ENCODE results near the gene TAAR9.

TAAR9 gene, protein sequence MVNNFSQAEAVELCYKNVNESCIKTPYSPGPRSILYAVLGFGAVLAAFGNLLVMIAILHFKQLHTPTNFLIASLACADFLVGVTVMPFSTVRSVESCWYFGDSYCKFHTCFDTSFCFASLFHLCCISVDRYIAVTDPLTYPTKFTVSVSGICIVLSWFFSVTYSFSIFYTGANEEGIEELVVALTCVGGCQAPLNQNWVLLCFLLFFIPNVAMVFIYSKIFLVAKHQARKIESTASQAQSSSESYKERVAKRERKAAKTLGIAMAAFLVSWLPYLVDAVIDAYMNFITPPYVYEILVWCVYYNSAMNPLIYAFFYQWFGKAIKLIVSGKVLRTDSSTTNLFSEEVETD

DNA sequence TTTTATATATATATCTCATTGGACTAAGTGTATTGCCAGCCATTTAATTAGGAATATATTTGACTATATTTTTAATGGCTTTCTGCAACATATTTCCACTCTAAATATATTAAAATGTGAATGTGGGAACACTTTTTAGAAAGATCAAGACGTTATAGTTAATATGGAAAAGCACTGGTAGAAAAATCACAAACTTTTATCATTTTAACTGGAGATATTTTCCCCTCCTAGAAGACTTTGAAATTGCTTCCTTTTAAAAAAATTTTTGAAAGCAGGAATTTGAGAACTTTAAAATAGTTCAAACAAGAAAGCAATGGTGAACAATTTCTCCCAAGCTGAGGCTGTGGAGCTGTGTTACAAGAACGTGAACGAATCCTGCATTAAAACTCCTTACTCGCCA, at the start of gene TAAR9:
Gene TAAR9 (plus strand): TSS at position 301 of the 400 bp plus-strand sequence. CDS start 13 bp downstream, at position 314.
- no peak for DNase-seq

DNA sequence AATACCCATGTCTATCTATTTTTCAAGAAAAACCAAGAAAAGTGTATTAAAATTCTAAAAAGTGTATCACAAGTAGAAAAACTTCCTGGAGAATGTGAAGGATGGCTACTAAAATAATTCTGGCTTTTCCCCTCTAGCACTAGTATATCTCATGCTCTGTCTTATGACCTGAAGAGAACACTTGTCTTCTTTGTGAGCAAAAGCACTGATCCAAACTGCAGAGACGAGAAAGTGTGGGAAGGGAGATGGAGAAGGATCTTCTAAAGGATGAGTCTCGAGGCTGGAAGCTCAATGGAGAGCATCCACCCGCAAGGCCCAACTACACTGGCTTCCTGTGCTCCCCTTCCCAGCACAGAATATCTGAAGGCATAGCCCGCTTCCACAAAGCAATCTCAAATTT, 48.7 kb upstream of the TAAR9 start:
- no peak for DNase-seq

DNA sequence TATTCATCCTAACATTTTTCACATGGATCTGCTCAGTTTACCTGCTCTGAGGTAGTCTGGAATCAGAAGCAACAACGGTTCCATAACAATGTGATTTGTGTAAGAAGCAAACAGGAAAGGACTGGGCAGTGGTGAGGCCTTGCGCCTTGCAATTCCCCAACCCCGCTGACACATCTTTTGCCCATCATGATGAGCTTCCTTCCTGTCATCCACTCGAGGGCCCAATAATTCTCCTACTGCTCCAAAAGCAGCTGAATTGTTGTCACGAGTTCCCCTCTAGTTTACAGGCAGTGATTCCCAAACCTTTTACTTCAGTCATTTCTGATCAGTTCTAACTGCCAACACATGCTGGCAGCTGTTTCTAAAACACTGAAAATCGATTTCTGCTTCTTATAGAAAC, 48.1 kb upstream of the TAAR9 start:
- no peak for DNase-seq

DNA sequence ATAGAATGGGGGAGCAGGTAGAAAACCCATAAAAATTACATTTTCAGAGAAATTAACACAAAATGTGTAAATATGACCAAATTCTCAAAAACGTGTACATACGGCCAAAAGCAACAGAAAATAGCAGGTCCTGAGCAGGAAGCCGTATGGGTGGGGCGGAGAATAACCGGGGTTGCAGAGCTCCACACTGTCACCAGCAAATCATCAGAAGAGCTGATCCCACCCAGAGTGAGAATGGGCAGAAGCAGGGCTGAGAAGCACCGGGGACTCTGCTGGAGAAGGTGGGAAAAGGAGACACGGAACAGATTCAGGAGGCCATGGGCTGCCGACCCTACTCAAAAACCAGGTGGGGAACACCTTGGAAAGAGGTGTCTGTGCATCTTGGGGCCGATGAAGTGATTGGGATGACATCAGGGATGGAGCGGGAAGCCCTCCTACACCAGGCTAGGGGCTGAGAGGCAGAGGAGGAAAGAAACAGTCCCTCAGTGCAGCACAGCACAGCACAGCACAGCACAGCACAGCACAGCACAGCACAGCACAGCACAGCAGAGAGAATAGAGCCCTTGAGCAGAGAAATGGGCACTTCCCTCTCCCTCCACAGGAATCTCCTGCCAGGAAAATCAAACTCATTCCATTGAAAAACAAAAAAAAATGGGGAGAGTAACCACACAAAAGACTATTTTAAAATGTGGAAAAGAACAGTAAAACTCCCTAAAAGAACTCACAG, 47.4 kb upstream of the TAAR9 start:
- no peak for DNase-seq

DNA sequence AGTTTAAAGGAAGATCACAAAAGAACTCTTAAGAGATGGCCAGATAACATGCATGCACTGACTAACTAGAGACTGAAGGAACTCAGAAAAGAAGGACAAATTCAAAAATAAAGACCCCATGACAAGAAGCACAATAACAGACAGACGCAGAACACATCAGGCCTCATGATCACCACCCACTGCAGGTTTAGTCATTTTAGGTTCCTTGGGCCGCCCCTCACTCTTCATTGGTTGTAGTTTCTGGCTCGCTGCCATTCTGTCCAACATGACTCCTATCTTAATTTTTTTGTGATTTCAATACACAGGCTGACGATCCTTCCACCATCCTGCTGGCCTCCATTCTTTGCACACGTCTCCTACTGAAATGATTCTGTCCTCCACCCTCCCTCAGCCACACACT, 46.8 kb upstream of the TAAR9 start:
- no peak for DNase-seq

DNA sequence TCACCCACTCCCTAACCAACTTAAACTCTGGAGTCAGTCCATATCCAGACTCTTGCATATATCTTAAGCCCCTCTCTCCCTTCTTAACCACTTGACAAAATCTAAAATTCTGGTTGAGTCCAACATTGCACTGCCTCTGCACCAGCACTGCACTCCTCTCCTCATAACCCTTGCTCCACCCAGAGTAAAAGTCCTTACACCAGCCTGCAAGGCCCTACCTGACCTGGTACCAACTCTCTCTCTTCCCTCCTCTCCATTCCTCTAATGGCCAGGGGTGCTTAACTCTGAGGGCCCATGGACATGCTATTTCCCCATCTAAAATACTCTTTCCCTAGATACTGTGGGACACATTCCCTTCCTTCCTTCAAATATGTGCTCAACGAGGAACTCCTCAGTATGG, 46.2 kb upstream of the TAAR9 start:
- DNase-seq, result no peak

DNA sequence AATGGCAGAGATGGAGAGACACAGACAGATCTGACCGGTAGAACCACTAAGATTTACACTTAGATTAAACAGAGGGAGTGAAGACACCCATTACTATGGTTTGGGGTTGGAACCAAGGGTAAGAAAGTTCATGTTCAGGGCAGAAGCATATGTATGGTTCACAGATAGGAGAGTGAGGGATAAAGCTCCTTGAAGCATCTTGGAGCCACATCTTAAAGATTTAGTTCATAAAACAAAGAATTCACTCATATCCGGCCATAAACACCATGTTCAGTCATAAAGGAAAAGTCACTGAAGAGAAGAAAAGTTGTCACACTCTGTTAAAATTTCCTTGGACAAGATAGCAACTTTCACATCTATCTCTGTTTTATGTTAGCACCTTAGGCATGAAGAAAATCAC, 43.1 kb upstream of the TAAR9 start:
- no peak for DNase-seq

DNA sequence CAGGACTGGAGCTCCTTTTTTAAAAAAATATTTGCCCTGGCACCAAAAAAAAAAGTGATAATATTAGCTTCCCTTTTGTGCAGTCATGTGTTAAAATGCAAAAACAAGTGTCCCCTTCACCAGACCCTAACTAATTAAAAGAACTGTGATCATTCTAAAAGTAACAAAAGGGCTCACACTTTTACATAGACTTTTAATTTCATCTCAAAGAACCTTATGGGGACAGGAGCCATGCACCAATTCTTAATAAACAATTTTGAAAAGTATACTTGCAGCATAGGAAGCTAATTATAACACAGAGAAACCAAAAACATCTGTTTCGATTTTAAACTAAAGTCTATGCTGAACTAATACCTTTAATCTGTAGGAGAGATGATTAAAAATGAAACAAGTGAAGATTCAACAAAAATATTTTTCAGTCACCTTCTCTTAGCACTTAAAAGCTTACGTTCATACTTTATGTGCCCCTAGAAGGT, 42.4 kb upstream of the TAAR9 start:
- no peak for DNase-seq

DNA sequence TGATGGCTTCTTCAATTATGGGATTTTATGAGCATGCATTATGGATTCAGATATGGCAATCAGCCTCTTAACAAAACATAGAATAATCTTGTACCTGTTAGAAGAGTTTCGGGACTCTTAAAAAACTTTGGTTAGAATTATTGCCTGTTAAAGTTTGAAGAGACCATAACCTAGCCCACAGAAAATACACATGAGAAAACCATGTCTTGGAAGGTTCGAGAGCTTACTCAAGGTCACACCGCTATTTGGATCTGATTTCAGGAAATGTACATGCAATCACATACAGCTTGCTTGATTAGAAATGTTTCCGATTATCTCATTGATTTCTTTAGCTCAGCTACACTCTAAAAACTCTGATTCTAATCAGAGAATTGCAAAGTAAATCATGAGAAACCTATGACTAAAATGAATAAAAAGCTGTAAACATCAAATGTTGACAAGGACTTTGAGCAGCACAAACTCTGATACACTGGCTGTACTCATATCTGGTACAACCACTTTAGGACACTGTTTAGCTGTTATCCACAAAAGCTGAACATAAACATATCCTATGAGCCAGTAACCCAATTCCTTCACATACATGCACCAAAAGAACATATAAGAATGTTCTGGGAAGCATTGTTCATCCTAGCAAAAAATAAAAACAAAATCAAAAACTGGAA, 41.4 kb upstream of the TAAR9 start:
- no peak for DNase-seq

DNA sequence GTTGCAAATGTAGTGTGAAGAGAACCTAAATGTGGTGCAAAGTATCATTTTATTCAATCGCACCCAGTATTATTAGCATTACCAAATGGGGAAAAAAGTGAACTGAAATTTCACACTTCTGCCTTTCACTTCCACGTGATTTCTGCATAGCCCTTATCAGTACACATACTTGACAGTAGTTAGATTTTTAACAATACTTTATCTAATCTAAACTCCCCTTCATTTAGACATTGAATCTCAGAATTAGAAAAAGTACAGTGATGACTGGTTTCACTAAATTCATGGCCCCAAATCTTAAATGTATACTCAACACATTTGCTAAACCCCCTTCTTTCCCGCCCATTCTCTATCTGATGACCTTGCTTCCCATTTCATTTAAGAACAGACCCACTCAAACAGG, 39.4 kb upstream of the TAAR9 start:
- no peak for DNase-seq

DNA sequence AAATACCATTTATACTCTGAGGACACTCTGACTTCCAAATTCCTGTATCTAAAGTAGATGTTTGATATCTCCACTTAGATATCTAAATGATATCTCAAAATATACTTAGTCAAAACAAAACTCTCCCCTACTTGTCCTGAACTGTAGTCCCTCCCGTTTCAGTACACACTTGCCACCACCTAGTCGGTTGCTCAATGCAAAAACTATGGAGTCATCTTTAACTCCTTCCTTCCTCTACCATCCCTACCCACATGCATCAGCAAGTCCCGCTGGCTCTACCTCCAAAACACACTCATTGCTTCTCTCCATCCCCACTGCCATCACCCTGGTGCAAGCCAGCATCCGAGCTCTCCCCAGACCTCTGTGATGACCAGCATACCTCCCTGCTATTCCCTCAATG, 38.3 kb upstream of the TAAR9 start:
- no peak for DNase-seq

DNA sequence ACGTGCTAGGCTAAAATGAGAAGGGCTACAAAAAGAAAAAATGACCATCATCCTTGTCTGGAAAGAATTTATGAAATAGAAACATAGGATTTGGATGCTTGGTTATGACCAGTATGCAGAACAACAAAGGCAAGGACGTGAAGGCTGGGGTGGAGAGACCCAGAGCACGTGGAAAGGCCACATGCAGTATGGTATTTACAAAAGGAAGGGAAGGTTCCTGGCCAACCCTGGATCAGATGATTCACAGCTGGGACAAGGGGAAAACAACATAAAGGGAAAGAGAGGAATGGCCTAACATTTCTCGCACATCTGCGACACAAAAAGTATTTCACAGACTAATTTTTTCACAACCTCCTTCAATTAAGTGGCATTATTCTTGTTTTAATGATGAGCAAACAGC, 33.3 kb upstream of the TAAR9 start:
- no peak for DNase-seq

DNA sequence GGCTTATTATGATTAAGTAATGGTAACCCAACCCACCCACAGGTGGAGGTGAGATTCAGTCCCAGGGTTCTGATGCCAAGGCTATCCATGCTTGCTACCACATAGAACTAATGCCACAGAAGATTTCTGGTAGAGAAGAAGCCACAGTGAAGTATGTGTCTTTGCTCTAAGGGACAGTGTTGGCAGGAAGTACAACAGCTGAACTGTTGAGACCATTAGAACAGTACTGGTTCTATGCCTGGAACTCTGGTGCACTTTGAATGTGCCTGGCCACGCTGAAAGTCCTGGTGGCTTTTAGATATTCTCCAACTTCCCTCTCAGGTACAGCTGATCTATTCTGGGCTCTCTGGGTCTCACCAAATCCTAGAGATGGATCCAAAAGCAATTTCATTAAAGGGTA, 32.9 kb upstream of the TAAR9 start:
- DNase-seq, result no peak

DNA sequence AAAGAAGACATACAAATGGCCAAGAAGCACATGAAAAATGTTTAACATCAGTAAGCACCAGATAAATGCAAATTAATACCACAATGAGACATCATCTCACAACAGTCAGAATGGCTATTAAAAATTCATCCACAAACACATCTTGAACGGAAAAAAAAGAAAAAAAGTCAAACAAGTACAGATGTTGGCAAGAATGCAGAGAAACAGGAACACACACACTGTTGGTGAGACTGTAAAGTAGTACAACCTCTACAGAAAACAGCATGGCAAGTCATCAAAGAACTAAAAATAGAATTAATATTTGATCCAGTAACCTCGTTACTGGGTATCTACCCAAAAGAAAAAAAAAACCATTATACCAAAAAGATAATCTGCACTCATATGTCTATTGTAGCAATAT, 31.6 kb upstream of the TAAR9 start:
- DNase-seq, result no peak

DNA sequence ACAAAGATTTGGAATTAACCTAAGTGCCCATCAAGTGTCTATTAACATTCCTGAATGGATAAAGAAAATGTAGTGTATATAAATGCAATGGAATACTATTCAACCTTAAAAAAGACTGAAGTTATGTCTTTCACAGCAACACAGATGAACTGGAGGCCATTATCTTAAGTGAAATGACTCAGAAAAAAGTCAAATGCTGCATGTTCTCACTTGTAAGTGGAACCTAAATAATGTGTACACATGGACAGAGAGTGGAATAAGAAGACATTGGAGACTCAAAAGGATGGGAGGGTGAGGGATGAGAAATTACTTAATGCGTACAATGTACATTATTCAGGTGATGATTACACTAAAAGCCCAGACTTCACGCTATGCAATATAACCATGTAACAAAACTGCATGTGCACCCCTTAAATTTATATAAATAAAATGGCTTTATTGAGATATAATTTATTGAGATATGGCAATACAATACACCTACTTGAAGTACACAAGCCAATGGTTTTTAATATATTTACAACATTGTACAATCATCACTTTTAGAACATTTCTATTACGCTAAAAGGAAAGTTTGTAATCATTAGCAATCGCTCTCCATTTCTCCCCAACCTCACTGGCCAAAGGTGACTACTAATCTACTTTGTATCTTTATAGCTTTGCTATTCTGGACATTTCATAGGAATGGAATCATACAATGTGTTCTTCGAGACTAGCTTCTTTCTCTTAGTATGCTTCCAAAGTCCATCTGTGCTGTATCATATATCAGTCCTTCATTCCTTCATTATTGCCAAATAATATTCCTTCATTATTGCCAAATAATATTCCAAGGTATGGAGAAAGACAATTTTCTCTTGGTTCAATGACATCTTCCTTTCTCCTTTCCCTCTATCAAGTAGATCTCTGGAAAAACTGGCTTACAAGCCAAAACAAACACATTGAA, 30.9 kb upstream of the TAAR9 start:
- DNase-seq, result no peak

DNA sequence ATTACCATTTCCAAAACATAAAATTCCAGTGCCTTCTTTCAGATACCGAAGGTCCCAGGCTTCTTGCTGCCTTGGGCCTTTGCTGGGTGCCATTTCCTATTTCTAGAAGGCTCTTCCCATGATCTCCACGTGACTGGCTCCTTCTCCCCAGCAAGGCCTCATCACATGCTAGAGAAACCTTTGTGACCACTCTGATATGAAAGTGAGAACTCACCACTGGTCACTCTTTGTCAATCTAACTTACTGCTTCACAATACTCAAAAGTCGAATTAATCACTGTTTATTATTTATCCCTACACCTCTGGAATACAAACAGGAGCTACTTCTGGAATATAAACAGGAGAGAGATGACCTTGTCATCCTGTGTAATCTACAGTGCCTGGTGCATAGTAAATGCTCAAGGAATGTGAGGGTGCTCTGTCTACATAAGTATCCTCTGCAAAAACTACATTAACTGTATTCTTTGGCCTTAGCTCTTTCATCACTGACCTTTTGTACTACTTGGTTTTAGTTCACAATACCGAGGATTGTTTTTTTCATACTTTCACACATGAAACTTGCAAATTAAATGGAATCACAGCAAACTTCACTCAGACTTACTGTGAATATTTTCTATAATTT, 26.8 kb upstream of the TAAR9 start:
- no peak for DNase-seq

DNA sequence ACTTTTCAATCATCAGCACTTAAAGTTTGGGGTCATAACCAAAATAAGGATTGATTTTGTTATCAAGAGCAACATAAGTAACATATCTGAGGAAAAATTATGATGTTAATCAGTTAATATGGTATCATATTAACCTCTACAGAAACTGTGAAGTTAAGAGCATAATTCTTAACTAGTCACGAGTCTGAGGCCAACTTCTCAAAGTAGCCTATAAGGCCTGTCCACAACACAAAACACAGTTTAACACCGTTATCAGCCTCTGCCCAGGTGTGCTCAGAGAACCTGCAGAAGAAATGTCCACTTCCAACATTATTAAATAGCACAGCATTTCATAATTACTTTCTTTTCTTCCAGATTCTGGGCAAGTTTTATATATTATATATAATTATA, 26.3 kb upstream of the TAAR9 start:
- no peak for DNase-seq

DNA sequence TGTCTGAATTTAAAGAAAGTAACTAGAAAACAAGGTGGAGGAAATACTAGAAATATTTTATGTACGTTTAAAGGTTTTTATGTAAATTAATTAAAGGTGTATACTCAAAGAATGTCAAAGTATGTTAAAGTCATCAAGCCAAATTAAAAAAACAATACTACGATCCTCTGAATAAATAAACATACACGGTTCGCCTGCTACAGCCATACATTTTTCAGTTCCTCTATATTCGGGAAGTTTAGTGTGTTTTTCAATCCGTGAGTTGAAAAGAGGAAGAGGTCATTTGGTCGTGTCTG, 25.8 kb upstream of the TAAR9 start:
- no peak for DNase-seq

DNA sequence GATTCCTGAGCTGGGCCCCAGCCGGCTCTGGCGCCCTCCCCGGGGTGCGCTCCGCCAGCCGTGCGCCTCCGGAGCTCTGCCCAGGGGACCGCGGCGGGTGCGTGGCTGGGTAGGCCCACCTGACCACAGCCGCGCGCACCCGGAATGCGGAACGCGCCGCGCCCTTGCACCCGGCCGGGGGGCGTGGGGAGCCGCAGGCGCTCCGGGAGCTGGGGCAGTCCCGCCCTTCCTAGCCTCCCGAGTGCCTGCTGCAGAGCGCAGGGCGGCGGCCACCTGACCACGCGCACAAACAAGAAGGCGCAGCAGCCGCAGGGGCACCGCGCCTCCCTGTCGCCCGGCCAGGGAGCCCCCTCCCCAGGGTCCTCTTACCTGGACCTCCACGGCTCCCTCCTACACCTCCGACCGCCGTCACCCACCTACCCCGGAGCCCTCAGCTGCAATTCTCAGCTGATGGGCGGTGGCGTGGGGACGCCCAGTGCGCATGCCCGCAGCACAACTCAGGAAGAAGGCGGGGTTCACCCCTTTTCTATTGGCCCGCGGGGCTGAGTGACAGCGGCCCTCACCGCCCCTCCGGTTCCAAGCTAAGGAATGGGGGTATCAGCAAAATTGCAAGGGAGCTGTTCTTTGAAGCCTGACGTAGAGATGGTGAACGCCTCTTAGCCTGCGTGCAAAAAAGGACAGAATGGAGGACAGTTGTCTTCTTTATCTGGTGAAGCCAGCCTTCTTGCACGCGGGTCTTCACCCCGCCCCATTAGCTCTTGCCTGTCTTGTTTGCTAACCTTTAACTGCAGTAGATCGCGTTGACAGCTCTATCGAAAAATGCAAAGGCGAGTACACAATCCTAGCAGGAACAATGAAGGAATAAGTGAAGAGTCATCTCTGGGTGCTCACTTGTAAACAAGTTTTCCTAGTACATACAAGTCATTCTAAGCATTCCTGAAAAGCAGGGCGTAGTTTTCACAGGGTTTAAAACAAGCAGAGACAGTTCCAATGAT, 25.1 kb upstream of the TAAR9 start, which contains the start of gene STX7:
Gene STX7 (minus strand): TSS at position 479 of the 995 bp plus-strand sequence. CDS start 9,586 bp downstream, outside the sequence.
- DNase-seq, result peak; percentile 63 to 70 (median 66)

DNA sequence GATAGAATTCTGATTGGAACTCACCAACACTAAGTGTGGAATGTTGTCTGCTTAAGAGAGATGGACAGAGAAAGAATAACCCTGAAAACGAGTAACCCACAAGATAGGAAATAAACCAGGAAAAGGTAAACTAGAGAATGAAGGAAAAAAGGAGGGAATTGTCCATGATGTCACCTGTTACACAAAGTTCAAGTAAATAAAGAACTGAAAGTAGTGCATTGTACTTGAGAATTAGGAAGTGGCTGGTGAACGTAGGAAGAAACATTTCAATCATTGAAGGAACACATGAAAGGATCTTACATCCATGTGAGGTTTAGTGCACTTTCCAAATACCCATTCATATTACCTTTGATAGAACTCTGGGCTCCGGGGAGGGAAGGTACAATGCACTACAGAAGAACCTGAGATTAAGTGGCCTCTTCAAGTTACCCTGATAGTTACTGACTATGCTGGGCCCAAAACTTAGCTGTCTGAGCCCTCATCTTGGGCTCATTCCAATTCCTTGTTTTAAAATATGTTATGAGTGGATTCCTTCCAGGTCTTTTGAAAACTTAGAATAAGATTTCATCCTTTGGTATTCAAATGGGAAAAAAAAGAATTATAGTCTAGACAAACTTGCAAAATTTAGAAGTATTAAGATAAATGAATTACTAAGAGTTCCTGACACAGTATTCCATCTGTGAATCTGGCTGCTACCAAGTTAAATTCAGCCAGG, 24.1 kb upstream of the TAAR9 start:
- DNase-seq, result no peak

Data from activated CD4-positive, CD25-positive, alpha-beta regulatory T cell (primary cell).